Vagina (tissue), 2 donors: ENCODE measurements around the gene LRRC8C. TPM values are rescaled to one million over a fixed set of nuclear protein-coding genes. Genes with fewer than 3 reads are reported as not detected.
A peak's percentile ranks its signal among the peaks of the same experiment; 100 is the strongest.

Experiments used
- DNase-seq, 2 donors: peaks; one replicate each; pipeline ENCODE4 v3.0.0-alpha.2; 2017; ENCODE audit errors: extremely low spot score in 2 of 2
- H3K27ac ChIP-seq: fragments of 200-600 bp; sonication (generic); one replicate; pipeline ENCODE4 v1.5.1; 2019
- H3K27me3 ChIP-seq: fragments of 200-600 bp; sonication (generic); one replicate; pipeline ENCODE4 v1.5.1; 2019
- H3K36me3 ChIP-seq, 2 donors: fragments of 200-600 bp; sonication (generic); one replicate each; pipeline ENCODE4 v1.5.1; 2017 to 2019
- H3K4me1 ChIP-seq: fragments of 200-600 bp; sonication (generic); one replicate; pipeline ENCODE4 v1.5.1; 2019
- H3K4me3 ChIP-seq, 2 donors: fragments of 200-600 bp; sonication (generic); 1 replicate in 1 of 2; 2 replicates in 1 of 2; pipeline ENCODE4 v1.5.1; 2016 to 2019
- H3K9me3 ChIP-seq: fragments of 200-600 bp; sonication (generic); one replicate; pipeline ENCODE4 v1.5.1; 2019
- CTCF ChIP-seq, 3 experiments: fragments of 450-650 bp in 2 of 3; fragments of 200-600 bp in 1 of 3; sonication (generic) in 1 of 3; IDR thresholded peaks; one replicate each; pipeline ENCODE4 v1.5.1; 2017 to 2019; ENCODE audit warnings: antibody characterized with exemption in 3 of 3, mild to moderate bottlenecking in 2 of 3, moderate library complexity in 2 of 3
- POLR2A ChIP-seq, 2 donors: fragments of 450-650 bp; IDR thresholded peaks; one replicate each; pipeline ENCODE4 v1.6.1; 2017; ENCODE audit warnings: antibody characterized with exemption in 2 of 2, mild to moderate bottlenecking in 2 of 2, moderate library complexity in 2 of 2
- POLR2AphosphoS5 ChIP-seq, 2 donors: sonication (generic); formaldehyde crosslinking; IDR thresholded peaks; one replicate each; pipeline ENCODE4 v1.9.0; 2017; ENCODE audit warnings: antibody characterized with exemption in 2 of 2, mild to moderate bottlenecking in 2 of 2, low read depth in 1 of 2; ENCODE audit not compliant: insufficient read depth in 1 of 2
- intact Hi-C: fragments of 100-400 bp; cut with DNase I; formaldehyde crosslinking; loops from one replicate; pipeline ENCODE4 v1.15.1; 2023
- total RNA-seq: library from RNA; depleted of rRNA; stranded (reverse); fragments of >200 nt; gene quantifications from one replicate; pipeline ENCODE4 v1.2.3, GENCODE V29; 2016

The LRRC8C gene
- total RNA-seq, 1 donor from 2014 or later, result 5.4 TPM

- peak overlapping the region; percentile 20 for H3K27ac ChIP-seq
- no peak for DNase-seq
- peaks cover 7% of the 10 kb centered on the region for H3K4me1 ChIP-seq
- intact Hi-C loops, result no loop called here
- H3K4me3 ChIP-seq, result no peak overlapping the region
- H3K36me3 ChIP-seq, result no peaks in the 10 kb centered on the region
- no peaks in the 10 kb centered on the region for H3K27me3 ChIP-seq
- no peaks in the 10 kb centered on the region for H3K9me3 ChIP-seq
- TF ChIP-seq POLR2AphosphoS5 (IDR thresholded peaks at IDR 0.05; ENCODE audit: insufficient read depth in 1 of 2, low read depth in 1 of 2), result no peak
- no peak for TF ChIP-seq POLR2A (IDR thresholded peaks at IDR 0.05)
- no peak for TF ChIP-seq CTCF (IDR thresholded peaks at IDR 0.05)
These were observed 91.6 kb downstream of the LRRC8C start for GRCh38 chr1:89724369-89725010.

- peaks cover 7% of the 10 kb centered on the region for H3K4me1 ChIP-seq
- DNase-seq, result no peak
- no peaks in the 10 kb centered on the region for H3K27me3 ChIP-seq
- TF ChIP-seq POLR2AphosphoS5 (IDR thresholded peaks at IDR 0.05; ENCODE audit: insufficient read depth in 1 of 2, low read depth in 1 of 2) (no peak), POLR2A (IDR thresholded peaks at IDR 0.05) (no peak), CTCF (IDR thresholded peaks at IDR 0.05) (no peak)
- H3K4me3 ChIP-seq, result no peak overlapping the region
- intact Hi-C loops, result no loop called here
- H3K36me3 ChIP-seq, result no peaks in the 10 kb centered on the region
- peak overlapping the region; percentile 20 for H3K27ac ChIP-seq
- H3K9me3 ChIP-seq, result no peaks in the 10 kb centered on the region
These were observed 92.1 kb downstream of the LRRC8C start for GRCh38 chr1:89725011-89725370.

- DNase-seq, result no peak
- TF ChIP-seq POLR2AphosphoS5 (IDR thresholded peaks at IDR 0.05; ENCODE audit: insufficient read depth in 1 of 2, low read depth in 1 of 2), result no peak
- TF ChIP-seq POLR2A (IDR thresholded peaks at IDR 0.05), result no peak
- TF ChIP-seq CTCF (IDR thresholded peaks at IDR 0.05), result no peak
- intact Hi-C loops, result no loop called here
These were observed 92.7 kb downstream of the LRRC8C start for GRCh38 chr1:89725631-89726030.

GRCh38 chr1:89727517-89728312 is 94.8 kb downstream of the LRRC8C start:
- no peaks in the 10 kb centered on the region for H3K36me3 ChIP-seq
- no peak overlapping the region for H3K4me3 ChIP-seq
- no peaks in the 10 kb centered on the region for H3K27me3 ChIP-seq
- no peak for TF ChIP-seq POLR2A (IDR thresholded peaks at IDR 0.05)
- TF ChIP-seq CTCF (IDR thresholded peaks at IDR 0.05), result no peak
- no peak for TF ChIP-seq POLR2AphosphoS5 (IDR thresholded peaks at IDR 0.05; ENCODE audit: insufficient read depth in 1 of 2, low read depth in 1 of 2)
- peaks cover 7% of the 10 kb centered on the region for H3K4me1 ChIP-seq
- no peak overlapping the region for H3K27ac ChIP-seq
- DNase-seq, result no peak
- intact Hi-C loops, result no loop called here
- no peaks in the 10 kb centered on the region for H3K9me3 ChIP-seq

More at GRCh38 chr1:89725631-89726030, 92.7 kb downstream of the LRRC8C start:
- Histone ChIP-seq H3K4me3 (no peak overlapping the region), H3K9me3 (no peaks in the 10 kb centered on the region), H3K36me3 (no peaks in the 10 kb centered on the region), H3K27me3 (no peaks in the 10 kb centered on the region), H3K27ac (no peak overlapping the region), H3K4me1 (peaks cover 7% of the 10 kb centered on the region)

GRCh38 chr1:89728381-89728780 is 95.5 kb downstream of the LRRC8C start:
- no peaks in the 10 kb centered on the region for H3K27me3 ChIP-seq
- intact Hi-C loops, result no loop called here
- H3K4me3 ChIP-seq, result no peak overlapping the region
- no peak for DNase-seq
- no peak for TF ChIP-seq POLR2AphosphoS5 (IDR thresholded peaks at IDR 0.05; ENCODE audit: insufficient read depth in 1 of 2, low read depth in 1 of 2)
- no peak for TF ChIP-seq POLR2A (IDR thresholded peaks at IDR 0.05)
- TF ChIP-seq CTCF (IDR thresholded peaks at IDR 0.05), result no peak
- H3K4me1 ChIP-seq, result peaks cover 7% of the 10 kb centered on the region
- no peak overlapping the region for H3K27ac ChIP-seq
- no peaks in the 10 kb centered on the region for H3K36me3 ChIP-seq
- no peaks in the 10 kb centered on the region for H3K9me3 ChIP-seq
